Activated CD8-positive, alpha-beta T cell treated with anti-CD3 and anti-CD28 coated beads for 36 hours (primary cell): ENCODE results near the gene FAHD2B. TPM values are rescaled to one million over a fixed set of nuclear protein-coding genes. Genes with fewer than 3 reads are reported as not detected.
"Not testable (repeated sequence)": the region's sequence is repeated elsewhere in the genome, so short reads cannot be mapped to it uniquely, and the experiment has no call there.

Experiments used
- ATAC-seq: fragments of 200-7000 bp; cut with Tn5 transposase; one replicate; pipeline ENCODE4 v1.10.0; 2021; ENCODE audit warnings: mild to moderate bottlenecking, moderate library complexity
- CTCF ChIA-PET: fragments of 350-600 bp; sonication (Branson Sonifier 250); formaldehyde crosslinking; loops from one replicate; lab custom pipeline; 2021; ENCODE audit warnings: antibody characterized with exemption; lab: Charles Lee
- POLR2A ChIA-PET: fragments of 350-600 bp; sonication (Branson Sonifier 250); formaldehyde crosslinking; loops from one replicate; lab custom pipeline; 2021; ENCODE audit warnings: antibody characterized with exemption; lab: Charles Lee
- DNase-seq: peaks from one replicate; pipeline ENCODE4 v3.0.0-alpha.2; 2020
- H3K27ac Mint-ChIP-seq: one replicate; pipeline ENCODE4 v1.8.0; 2021; ENCODE audit warnings: mild to moderate bottlenecking, mixed read lengths
- H3K27me3 Mint-ChIP-seq: one replicate; pipeline ENCODE4 v1.8.0; 2021; ENCODE audit warnings: mixed read lengths
- H3K36me3 Mint-ChIP-seq: one replicate; pipeline ENCODE4 v1.8.0; 2021; ENCODE audit warnings: low read depth, mixed read lengths
- H3K4me1 Mint-ChIP-seq: one replicate; pipeline ENCODE4 v1.8.0; 2021; ENCODE audit warnings: low read depth, mixed read lengths
- H3K4me3 Mint-ChIP-seq: one replicate; pipeline ENCODE4 v1.8.0; 2021; ENCODE audit warnings: mild to moderate bottlenecking, moderate library complexity, mixed read lengths
- H3K9me3 Mint-ChIP-seq: one replicate; pipeline ENCODE4 v1.8.0; 2021; ENCODE audit warnings: mixed read lengths
- CTCF ChIP-seq: fragments of 200-600 bp; IDR thresholded peaks from one replicate; pipeline ENCODE4 v1.8.0; 2022; ENCODE audit warnings: antibody characterized with exemption, mild to moderate bottlenecking
- intact Hi-C: fragments of 100-400 bp; cut with micrococcal nuclease; formaldehyde crosslinking; loops from one replicate; pipeline ENCODE4 v1.10.0; 2022
- total RNA-seq, 2 experiments: library from RNA; stranded (reverse); gene quantifications; one replicate each; pipeline ENCODE4 v1.2.3, GENCODE V29; 2021

FAHD2B gene
- total RNA-seq, 2 experiments from 2014 or later, result 29.2 to 31.9 TPM

- DNase-seq, result no peak
- intact Hi-C loops, result no loop called here
- H3K4me3 Mint-ChIP-seq, result peak overlapping the region; percentile 77
- ATAC-seq, result no peak
- H3K27ac Mint-ChIP-seq, result peak overlapping the region; percentile 68
- H3K27me3 Mint-ChIP-seq, result no peaks in the 10 kb centered on the region
- no peak for TF ChIP-seq CTCF
- H3K9me3 Mint-ChIP-seq, result no peaks in the 10 kb centered on the region
- ChIA-PET CTCF (interaction anchor here (2.4 kb wide), 1 partner anchor 17 kb away, joined by 15 read pairs; the partner anchor contains the start of gene ANKRD36), POLR2A (interaction anchor here (1.0 kb wide), 1 partner anchor 238 kb away, joined by 4 read pairs; the partner anchor contains the start of gene ANKRD39)
- H3K4me1 Mint-ChIP-seq, result peaks cover 10% of the 10 kb centered on the region
- no peaks in the 10 kb centered on the region for H3K36me3 Mint-ChIP-seq
Measured at GRCh38 chr2:97095661-97096060, 979 bp upstream of the FAHD2B start.

- H3K4me3 Mint-ChIP-seq, result peak overlapping the region; percentile 65
- H3K9me3 Mint-ChIP-seq, intact Hi-C loops, H3K27me3 Mint-ChIP-seq, H3K36me3 Mint-ChIP-seq, POLR2A ChIA-PET, CTCF ChIA-PET, H3K27ac Mint-ChIP-seq, DNase-seq: not testable (repeated sequence)
- ATAC-seq, result peak; percentile 40
- H3K4me1 Mint-ChIP-seq, result peaks cover 10% of the 10 kb centered on the region
Measured at GRCh38 chr2:97093983-97094771, 505 bp downstream of the FAHD2B start.

GRCh38 chr2:97092946-97093345 is 1.7 kb downstream of the FAHD2B start:
- DNase-seq, H3K27me3 Mint-ChIP-seq, H3K9me3 Mint-ChIP-seq, H3K36me3 Mint-ChIP-seq, H3K27ac Mint-ChIP-seq, ATAC-seq, intact Hi-C loops, H3K4me3 Mint-ChIP-seq, POLR2A ChIA-PET, CTCF ChIA-PET: not testable (repeated sequence)
- H3K4me1 Mint-ChIP-seq, result peaks cover 10% of the 10 kb centered on the region

- H3K4me3 Mint-ChIP-seq, POLR2A ChIA-PET, ATAC-seq, H3K4me1 Mint-ChIP-seq, H3K27ac Mint-ChIP-seq, CTCF ChIA-PET, intact Hi-C loops, H3K27me3 Mint-ChIP-seq, H3K36me3 Mint-ChIP-seq, DNase-seq, H3K9me3 Mint-ChIP-seq: not testable (repeated sequence)
Measured at GRCh38 chr2:97088706-97089105, 6.0 kb downstream of the FAHD2B start.

- H3K27ac Mint-ChIP-seq, H3K9me3 Mint-ChIP-seq, DNase-seq, intact Hi-C loops, H3K4me3 Mint-ChIP-seq, H3K27me3 Mint-ChIP-seq, CTCF ChIA-PET, H3K36me3 Mint-ChIP-seq, H3K4me1 Mint-ChIP-seq: not testable (repeated sequence)
- POLR2A ChIA-PET, result interaction anchor here (0.6 kb wide), 1 partner anchor 267 kb away, joined by 4 read pairs; no protein-coding TSS in a partner anchor
- ATAC-seq, result peak; percentile 74
Measured at GRCh38 chr2:97085093-97085492, 9.6 kb downstream of the FAHD2B start.

GRCh38 chr2:97083516-97083915 is 11.2 kb downstream of the FAHD2B start:
- intact Hi-C loops, H3K4me1 Mint-ChIP-seq, H3K27ac Mint-ChIP-seq, ATAC-seq, H3K27me3 Mint-ChIP-seq, H3K4me3 Mint-ChIP-seq, H3K9me3 Mint-ChIP-seq, CTCF ChIA-PET, POLR2A ChIA-PET, H3K36me3 Mint-ChIP-seq, DNase-seq: not testable (repeated sequence)

- CTCF ChIA-PET, POLR2A ChIA-PET, H3K4me3 Mint-ChIP-seq, H3K36me3 Mint-ChIP-seq, H3K9me3 Mint-ChIP-seq, DNase-seq, H3K27ac Mint-ChIP-seq, intact Hi-C loops, ATAC-seq, H3K27me3 Mint-ChIP-seq, H3K4me1 Mint-ChIP-seq: not testable (repeated sequence)
Measured at GRCh38 chr2:97082206-97082605, 12.5 kb downstream of the FAHD2B start.

- ATAC-seq, H3K27me3 Mint-ChIP-seq, CTCF ChIA-PET, POLR2A ChIA-PET, DNase-seq, H3K9me3 Mint-ChIP-seq, H3K36me3 Mint-ChIP-seq, intact Hi-C loops, H3K4me3 Mint-ChIP-seq, H3K4me1 Mint-ChIP-seq, H3K27ac Mint-ChIP-seq: not testable (repeated sequence)
Measured at GRCh38 chr2:97080855-97081254, 13.8 kb downstream of the FAHD2B start.

GRCh38 chr2:97077213-97077612 is 17.5 kb downstream of the FAHD2B start:
- H3K4me1 Mint-ChIP-seq, H3K4me3 Mint-ChIP-seq, H3K36me3 Mint-ChIP-seq, POLR2A ChIA-PET, CTCF ChIA-PET, H3K27ac Mint-ChIP-seq, DNase-seq, ATAC-seq, H3K27me3 Mint-ChIP-seq, intact Hi-C loops, H3K9me3 Mint-ChIP-seq: not testable (repeated sequence)

GRCh38 chr2:97070915-97071314 is 23.8 kb downstream of the FAHD2B start:
- ATAC-seq, H3K9me3 Mint-ChIP-seq, POLR2A ChIA-PET, H3K36me3 Mint-ChIP-seq, H3K4me1 Mint-ChIP-seq, H3K27ac Mint-ChIP-seq, H3K27me3 Mint-ChIP-seq, CTCF ChIA-PET, intact Hi-C loops, H3K4me3 Mint-ChIP-seq, DNase-seq: not testable (repeated sequence)

- POLR2A ChIA-PET, ATAC-seq, H3K4me3 Mint-ChIP-seq, H3K9me3 Mint-ChIP-seq, H3K4me1 Mint-ChIP-seq, H3K36me3 Mint-ChIP-seq, CTCF ChIA-PET, DNase-seq, H3K27me3 Mint-ChIP-seq, H3K27ac Mint-ChIP-seq, intact Hi-C loops: not testable (repeated sequence)
Measured at GRCh38 chr2:97068722-97069121, 26.0 kb downstream of the FAHD2B start.
